Measurements from ENCODE around the gene MED12L.

DNA sequence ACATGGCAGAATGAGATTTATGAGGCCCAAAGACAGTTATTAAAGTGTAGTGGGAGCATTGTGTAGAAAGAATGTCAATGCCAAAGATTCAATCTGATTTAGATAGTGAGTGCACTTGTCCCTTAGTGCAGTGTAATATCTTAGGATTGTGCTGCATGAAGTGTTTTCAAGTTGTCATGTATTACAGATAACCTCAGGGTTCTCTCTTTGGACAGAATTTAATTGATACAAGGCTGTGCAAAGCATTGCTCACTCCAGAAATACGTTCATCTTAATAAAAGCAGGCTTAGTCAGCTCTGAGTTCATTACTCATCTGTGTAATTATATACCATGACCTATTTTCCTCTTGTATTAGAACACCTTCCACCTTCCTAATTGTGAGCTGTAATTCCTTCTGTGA is 133.6 kb downstream of the MED12L start:
- TF ChIP-seq RAD21 (conservative IDR thresholded peaks at IDR 0.05) (no peak), MXI1 (conservative IDR thresholded peaks at IDR 0.05; ENCODE audit: poor library complexity, severe bottlenecking) (no peak), EP300 (conservative IDR thresholded peaks at IDR 0.05; ENCODE audit: poor library complexity, severe bottlenecking) (no peak)
- TF ChIP-seq, protein P1, sequence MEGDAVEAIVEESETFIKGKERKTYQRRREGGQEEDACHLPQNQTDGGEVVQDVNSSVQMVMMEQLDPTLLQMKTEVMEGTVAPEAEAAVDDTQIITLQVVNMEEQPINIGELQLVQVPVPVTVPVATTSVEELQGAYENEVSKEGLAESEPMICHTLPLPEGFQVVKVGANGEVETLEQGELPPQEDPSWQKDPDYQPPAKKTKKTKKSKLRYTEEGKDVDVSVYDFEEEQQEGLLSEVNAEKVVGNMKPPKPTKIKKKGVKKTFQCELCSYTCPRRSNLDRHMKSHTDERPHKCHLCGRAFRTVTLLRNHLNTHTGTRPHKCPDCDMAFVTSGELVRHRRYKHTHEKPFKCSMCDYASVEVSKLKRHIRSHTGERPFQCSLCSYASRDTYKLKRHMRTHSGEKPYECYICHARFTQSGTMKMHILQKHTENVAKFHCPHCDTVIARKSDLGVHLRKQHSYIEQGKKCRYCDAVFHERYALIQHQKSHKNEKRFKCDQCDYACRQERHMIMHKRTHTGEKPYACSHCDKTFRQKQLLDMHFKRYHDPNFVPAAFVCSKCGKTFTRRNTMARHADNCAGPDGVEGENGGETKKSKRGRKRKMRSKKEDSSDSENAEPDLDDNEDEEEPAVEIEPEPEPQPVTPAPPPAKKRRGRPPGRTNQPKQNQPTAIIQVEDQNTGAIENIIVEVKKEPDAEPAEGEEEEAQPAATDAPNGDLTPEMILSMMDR (IDR thresholded peaks at IDR 0.05; ENCODE audit: poor library complexity, severe bottlenecking): no peak
- TF ChIP-seq, protein P2, sequence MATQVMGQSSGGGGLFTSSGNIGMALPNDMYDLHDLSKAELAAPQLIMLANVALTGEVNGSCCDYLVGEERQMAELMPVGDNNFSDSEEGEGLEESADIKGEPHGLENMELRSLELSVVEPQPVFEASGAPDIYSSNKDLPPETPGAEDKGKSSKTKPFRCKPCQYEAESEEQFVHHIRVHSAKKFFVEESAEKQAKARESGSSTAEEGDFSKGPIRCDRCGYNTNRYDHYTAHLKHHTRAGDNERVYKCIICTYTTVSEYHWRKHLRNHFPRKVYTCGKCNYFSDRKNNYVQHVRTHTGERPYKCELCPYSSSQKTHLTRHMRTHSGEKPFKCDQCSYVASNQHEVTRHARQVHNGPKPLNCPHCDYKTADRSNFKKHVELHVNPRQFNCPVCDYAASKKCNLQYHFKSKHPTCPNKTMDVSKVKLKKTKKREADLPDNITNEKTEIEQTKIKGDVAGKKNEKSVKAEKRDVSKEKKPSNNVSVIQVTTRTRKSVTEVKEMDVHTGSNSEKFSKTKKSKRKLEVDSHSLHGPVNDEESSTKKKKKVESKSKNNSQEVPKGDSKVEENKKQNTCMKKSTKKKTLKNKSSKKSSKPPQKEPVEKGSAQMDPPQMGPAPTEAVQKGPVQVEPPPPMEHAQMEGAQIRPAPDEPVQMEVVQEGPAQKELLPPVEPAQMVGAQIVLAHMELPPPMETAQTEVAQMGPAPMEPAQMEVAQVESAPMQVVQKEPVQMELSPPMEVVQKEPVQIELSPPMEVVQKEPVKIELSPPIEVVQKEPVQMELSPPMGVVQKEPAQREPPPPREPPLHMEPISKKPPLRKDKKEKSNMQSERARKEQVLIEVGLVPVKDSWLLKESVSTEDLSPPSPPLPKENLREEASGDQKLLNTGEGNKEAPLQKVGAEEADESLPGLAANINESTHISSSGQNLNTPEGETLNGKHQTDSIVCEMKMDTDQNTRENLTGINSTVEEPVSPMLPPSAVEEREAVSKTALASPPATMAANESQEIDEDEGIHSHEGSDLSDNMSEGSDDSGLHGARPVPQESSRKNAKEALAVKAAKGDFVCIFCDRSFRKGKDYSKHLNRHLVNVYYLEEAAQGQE (IDR thresholded peaks at IDR 0.05; ENCODE audit: borderline replicate concordance): no peak
